HG02943 (cell line): Measurements from ENCODE around the gene MARS1.
"Not testable (repeated sequence)": the region's sequence is repeated elsewhere in the genome, so short reads cannot be mapped to it uniquely, and the experiment has no call there.

ENCODE experiments used
- ATAC-seq: cut with Tn5 transposase; IDR thresholded peaks from one replicate; pipeline ENCODE4 v1.9.1; 2021; ENCODE audit warnings: mild to moderate bottlenecking, low read depth, moderate library complexity; ENCODE audit not compliant: unreplicated experiment

MARS1 gene

DNA sequence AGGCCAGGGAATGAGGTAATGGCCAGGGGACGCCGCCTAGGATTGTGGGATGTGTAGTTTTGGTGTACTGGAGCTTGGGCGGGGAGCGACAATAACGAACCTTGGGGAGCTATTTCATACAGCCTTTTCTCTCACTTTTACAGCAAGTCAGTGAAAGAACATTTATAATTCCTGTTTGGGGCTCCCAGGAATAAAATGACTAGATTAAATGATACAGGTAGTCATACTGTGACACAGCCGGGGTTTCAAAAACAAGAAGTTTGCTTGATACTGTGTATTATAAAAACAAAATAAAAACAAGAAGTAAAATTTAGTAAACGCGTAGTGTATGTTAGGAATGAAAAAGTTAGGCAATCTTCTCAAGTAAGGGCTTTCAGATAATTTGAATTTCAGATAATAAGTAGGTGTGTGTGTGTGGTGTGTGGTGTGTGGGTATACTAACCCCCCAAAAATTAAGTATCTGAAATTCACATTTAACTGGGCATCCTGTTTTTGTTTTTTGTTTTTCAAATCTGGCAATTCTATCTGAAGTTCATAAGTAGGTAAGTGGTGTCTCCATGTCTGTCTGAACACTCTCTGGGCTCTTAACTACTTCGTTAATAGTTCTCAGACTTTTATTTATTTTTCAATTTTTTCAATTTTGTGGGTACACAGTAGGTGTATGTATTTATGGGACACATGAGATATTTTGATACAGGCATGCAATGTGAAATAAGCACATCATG, 59.6 kb downstream of the MARS1 start:
- ATAC-seq, result no peak

DNA sequence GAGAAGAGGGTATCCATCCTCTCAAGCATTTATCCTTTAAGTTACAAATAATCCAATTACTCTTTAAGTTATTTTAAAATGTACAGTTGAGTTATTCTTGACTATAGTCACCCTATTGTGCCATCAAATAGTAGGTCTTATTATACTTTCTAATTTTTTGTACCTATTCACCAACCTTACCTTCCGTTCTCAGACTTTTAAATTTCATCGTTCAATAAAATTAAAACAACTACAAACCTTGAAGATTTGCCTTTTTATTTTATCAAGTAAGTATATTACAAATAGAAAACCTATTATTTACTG, 60.1 kb downstream of the MARS1 start:
- no peak for ATAC-seq

DNA sequence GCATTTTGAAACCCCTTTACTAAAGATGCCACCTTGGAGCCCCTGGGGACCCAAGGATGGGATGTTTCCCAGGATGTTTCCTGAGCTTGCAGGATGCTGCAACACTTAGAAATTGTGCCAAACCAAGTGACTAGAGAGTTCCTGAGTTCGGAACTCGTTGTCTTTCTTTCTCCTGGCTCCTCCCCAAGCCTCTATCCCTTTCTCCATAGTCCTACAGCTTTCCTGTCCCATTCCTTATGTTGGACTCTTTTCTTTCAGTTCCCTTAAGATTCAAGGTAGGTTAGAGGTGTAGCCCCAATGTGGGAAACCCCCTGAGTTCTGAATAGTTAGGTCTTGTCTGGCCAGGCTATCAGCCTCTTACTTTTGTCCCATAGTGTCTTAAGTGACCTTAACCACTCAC, 60.6 kb downstream of the MARS1 start:
- ATAC-seq, result no peak

DNA sequence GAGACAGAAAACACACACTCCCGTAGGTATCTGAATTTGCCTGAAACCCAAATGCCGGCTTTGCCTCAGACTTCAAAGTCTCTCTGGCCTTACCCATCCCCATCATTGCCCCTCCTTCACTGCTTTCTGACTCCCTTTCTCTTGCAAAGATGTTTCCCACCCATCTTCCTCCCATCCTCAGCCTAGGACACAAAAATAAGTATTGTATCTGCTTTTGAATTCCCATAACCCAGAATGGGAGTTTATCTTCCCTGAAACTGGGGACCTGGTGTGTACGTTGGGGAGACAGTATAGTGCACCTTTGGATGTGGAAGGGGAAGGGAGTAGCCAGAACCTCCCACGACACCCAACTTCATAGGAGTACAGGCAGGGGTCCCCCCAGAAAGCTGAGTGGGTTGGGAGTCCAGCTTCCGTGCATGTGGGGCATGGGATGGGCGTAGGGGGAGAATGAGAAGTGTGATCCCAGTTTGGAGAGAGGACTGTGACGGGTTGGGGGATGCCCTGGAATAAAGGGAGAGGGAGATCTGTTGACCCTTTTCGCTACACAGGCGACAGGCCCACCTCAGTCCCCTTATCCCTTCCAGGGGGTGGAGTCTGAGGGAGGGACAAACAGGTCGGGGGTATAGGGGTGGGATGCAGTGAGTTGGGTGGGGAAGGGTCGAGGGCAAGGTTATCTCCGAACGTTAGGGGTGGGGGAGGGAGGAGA, 61.5 kb downstream of the MARS1 start:
- ATAC-seq, result no peak

DNA sequence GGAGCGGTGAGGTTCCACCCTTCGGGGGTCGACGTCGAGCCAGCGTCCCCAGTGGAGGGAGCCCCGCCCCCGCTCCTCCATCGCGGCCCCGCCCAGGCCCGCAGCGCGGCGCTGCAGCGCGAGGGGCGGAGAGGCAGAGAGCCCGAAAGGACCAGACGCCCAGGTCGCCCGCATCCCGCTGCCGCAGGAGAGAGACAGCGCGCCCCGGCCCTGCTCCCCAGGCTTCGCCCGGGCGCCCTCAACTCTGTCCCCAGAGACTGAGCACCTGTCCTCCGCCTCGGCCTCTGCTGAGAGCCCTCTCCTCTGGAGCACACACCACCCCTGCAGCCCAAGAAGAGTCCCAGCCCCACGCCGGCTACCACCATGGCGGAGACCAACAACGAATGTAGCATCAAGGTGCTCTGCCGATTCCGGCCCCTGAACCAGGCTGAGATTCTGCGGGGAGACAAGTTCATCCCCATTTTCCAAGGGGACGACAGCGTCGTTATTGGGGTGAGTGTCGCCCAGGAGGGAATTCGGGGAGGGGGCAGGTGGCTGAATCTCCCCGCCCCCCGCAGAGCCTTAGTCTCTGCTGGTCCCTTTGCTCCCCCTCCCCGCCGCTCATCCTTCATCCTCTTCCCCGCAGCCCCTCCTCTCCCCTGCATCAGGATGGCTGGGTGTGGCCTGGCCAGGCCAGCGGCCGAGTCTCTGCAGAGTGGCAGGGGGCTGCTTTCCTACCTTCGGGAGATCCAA, 62.2 kb downstream of the MARS1 start, which contains the start of gene KIF5A:
Gene KIF5A (plus strand): TSS at position 136 of the 732 bp plus-strand sequence. CDS start 228 bp downstream, at position 364.
- ATAC-seq, result no peak

DNA sequence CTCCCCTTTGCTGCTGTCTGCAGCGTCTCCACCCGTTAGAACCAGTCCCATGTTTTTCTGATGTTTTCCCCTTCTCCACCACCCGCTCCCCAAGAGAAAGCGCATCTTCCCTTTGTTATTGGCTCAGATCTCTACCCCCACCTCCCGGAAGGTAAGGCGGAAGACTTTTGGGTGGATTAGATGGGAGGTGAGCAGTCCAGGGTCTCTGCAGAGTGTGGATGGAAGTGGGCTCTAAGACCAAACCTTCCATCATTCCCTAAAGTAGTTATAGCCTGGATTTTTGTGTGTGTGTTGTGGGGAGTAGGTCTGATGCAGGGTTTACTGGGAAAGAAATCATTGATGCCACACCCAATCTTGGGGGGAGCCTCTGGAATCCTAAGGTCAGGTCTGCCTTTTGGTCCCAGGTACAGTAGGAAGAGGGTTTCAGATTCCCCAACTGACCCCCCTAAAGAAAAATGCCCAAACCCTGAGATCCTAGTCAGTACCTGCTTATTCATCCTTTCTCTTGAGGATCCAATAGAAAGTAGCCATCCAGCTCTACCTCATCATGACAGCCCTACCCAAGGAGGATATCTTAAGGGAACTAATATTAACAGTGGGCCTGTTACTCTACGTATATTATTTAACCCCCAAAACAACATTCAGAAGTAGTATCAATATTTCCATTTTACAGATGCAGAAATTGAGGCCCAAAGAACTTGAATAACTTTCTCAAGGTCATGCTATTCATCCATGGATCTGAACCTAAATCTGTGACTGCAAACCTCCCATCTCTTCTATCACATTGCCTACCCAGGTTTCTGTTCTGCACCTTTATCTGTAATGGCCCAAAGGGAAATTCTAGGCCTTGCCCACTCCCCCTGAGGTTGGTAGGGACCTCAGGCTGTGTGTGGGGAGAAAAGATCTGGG, 63.0 kb downstream of the MARS1 start:
- no peak for ATAC-seq

DNA sequence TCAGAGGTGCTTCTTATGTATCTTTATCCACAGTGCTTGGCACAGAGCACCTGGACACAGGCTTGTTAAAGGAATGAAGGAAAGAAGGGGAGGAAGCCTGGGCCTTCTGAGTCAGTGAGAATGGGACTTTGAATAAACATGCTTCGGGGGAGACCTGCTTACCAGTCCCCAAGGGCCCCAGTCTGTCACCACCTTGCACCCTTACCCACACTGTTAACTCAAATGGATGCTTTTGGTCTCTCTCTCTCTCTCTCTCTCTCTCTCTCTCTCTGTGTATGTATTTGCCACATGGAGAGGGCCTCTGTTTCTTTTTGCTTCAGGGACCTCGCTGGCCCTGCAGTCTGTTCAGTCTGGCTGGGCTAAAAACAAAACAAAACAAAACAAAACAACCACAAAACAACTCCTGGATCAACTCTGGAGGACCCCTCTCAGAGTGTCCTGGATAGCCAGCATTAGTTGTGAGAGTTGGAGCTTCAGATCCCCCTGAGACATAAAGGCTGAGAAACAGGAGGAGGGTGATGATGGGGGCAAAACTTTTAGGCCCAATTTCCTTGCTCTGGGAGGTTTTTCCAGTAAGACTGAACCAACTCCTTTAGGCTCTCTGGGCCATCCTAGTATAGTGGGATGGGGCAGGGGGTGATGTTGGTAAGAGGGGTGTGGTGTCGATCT, 63.9 kb downstream of the MARS1 start:
- no peak for ATAC-seq

DNA sequence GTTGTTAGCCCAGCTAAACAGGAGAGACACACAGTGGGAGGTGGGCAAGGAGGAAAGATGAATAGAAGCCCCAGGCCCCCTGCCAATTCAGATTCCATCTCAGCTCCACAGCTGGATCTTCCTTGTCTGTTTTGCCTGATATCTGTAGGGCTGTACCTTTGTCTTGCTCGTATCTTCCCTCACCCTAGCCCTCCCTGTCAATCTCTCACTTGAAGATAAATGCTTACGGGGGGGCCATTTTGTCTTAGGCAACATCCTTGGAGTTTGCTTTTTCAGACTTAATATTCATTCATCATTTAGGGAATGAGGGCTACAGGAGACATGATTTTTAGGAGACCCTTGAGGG, 64.4 kb downstream of the MARS1 start:
- ATAC-seq, result no peak

DNA sequence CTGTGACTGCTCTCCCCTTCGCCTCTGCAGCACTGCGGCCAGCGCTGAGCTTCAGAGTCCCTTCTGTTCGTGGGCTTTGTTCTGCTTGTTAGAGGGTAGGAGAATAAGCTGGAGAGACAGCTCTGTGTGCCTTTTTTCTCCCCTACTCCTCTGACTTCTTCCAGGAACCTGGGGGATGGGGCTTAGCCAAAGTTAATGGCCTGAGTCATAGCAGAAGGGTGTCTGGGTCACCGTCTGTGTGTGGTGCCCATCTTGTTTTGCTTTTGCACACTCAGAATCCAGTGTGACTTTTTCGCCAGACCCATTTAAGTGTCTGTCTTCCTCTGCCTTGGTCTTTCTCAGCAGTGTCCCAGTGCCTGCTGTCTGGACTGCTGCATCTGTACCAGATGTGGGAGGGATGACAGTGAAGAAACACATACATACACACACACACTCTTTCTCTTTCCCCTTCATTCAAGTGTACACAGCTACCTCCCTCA, 65.0 kb downstream of the MARS1 start:
- ATAC-seq, result no peak

DNA sequence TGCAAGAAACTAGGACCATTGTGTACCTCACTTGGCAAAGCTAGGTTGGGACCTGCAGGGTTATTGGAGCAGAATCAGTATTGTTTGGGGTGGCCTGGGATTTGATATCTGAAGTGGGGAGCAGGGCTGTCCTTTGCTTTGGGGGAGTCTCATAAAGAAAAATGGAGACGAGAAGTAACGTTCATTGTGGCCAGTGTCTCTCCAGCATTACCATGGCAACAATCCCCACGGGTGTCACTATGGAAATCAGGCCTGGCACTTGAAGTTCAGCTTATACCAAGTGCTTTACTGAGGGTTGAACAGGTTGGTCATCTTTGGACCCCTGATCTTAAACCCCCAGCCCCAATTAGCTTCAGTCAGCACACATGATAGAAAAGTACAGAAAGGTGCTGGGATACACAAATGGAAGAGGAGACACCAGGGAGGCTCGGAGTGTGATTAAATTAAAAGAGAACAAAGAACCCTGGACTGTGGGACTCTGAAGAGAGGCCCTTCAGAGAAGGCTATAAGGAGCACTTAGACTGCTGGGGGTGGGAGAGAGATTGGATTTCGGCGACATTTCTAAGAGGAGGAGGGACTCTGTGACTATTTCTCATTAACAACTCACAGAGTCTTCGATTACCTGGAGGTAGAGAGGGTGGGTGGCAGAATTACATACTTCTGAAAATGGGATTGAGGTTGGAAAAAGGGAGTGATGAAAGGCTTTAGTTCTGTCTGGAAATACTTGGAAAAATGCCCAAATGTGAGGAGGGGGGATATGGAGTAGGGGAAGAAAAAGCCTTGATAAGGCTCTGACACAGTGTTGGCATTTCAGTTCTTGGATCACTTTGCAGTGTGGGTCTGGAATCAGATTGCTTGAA, 65.7 kb downstream of the MARS1 start:
- ATAC-seq, result no peak

DNA sequence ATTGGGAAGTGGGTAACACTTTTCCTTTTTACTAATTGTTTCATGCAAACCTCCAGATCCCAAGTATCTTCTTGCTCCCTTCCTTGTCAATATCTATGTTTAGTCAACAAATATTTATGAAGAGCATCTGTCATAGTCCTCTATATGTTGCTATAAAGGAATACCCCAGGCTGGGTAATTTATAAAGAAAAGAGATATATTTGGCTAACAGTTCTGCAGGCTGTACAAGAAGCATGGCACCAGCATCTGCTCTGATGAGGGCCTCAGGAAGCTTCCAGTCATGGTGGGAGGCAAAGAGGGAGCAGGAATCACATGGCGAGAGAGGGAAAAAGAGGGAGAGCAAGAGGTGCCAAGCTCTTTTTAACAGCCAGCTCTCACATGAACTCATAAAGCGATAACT, 66.6 kb downstream of the MARS1 start:
- no peak for ATAC-seq

DNA sequence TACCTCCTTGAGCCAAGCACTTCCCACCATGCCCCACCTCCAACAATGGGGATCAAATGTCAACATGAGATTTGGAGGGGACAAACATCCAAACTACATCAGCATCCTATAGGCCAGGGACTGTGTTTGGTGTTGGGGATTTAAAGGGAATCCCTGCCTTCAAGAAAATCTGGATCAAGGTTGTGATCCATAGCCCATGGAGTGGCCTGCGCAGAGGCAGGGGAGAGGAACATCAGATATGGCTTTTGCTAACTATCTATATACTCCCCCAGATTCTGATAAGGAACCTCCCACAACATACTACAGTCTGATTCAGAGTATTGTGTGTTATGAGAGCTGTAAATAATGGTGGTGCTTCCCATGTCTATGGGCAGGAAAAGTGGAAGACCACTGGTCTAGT, 67.0 kb downstream of the MARS1 start:
- no peak for ATAC-seq

DNA sequence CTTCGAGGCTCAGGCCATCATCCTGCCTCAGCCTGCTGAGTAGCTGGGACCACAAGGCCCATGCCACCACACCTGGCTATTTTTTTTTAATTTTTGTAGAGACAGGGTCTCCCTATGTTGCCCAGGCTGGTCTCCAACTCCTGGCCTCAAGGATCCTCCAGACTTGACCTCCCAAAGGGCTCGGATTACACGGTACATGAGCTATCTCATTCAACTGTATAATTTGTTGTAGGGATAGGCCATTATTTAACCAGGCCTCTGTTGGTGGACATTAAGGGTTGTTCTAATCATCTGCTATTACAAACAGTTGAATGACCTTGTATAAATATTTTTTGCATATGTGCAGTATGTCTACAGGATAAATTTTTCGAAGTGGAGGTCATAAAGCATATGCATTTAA, 71.0 kb downstream of the MARS1 start:
- no peak for ATAC-seq

DNA sequence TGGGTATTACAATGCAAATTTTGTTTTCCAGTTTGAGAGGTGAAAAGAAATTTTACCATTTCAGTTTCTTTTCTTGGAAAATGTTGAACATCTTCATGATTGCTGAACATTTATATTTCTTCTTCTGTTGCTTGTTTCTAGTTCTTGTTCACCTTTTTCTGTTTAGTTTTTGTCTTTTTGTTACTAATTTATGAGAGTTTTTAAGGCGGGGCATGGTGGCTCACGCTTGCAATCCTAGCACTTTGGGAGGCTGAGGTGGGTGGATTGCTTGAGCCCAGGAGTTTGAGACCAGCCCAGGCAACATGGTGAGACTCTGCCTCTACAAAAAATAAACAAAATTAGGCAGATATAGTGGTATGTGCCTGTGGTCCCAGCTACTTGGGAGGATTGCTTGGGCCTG, 72.6 kb downstream of the MARS1 start:
- no peak for ATAC-seq

DNA sequence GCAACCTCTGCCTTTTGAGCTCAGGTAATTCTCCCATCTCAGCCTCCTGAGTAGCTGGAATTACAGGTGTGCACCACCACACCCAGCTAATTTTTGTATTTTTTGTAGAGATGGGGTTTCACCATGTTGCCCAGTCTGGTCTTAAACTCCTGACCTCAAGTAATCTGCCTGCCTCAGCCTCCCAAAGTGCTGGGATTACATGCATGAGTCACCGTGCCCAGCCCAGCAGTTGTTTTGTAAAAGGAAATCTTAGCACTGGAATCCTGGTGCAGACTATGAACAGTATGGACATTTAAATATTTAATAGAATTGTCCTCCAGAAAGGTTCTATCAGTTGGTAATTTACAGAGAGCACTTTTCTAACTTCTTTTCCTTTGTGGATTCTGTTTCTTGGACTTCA, 73.2 kb downstream of the MARS1 start:
- ATAC-seq, result not testable (repeated sequence)

DNA sequence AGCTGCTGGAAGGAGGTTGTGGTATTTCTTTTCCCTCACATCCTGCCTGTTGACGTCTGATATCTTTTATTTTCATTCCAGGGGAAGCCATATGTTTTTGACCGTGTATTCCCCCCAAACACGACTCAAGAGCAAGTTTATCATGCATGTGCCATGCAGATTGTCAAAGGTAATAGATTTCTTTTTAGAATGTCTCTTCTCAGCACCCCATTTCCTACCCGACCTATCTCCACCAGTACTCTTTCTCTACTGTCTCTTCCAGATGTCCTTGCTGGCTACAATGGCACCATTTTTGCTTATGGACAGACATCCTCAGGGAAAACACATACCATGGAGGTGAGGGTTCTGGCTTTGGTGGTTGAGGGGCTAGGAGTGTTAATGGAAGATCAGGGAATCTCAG, 75.5 kb downstream of the MARS1 start:
- no peak for ATAC-seq

DNA sequence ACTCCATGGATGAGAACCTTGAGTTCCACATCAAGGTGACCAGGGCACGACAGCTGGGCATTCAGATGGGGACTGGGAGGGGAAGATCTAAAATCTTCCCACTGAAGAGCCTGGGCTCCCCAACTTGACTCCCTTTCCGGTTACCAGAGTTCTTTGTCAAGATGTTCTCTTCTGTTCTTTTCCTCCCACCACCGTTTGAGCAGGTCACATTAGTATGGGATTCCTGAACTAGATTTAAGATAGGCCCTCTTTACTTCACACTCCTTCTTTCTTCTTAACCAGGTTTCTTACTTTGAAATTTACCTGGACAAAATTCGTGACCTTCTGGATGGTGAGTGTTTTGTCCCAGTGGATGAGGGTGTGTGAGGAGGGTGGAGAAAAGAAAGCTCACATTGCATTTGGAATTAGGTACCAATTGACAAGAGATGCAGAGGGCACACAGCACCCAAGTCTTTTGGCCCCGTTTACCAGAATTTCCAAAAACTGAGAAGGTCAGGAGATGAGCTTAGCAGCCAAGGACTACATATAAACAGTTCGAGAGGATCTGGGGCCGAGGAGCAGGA, 76.4 kb downstream of the MARS1 start:
- no peak for ATAC-seq
